GM19397 (cell line): ENCODE measurements around the gene OPCML.

Experiments
- ATAC-seq: cut with Tn5 transposase; IDR thresholded peaks from one replicate; pipeline ENCODE4 v1.9.1; 2021; ENCODE audit warnings: mild to moderate bottlenecking, moderate library complexity; ENCODE audit not compliant: unreplicated experiment

The OPCML gene

GRCh38 chr11:133202816-133203215, 329.5 kb downstream of the OPCML start:
- ATAC-seq: no peak

GRCh38 chr11:133198438-133198837, 333.9 kb downstream of the OPCML start:
- ATAC-seq: no peak

- ATAC-seq: no peak
Measured at GRCh38 chr11:133197425-133197824, 334.9 kb downstream of the OPCML start.

GRCh38 chr11:133191931-133192330, 340.4 kb downstream of the OPCML start:
- ATAC-seq: no peak

GRCh38 chr11:133181667-133182066, 350.6 kb downstream of the OPCML start:
- no peak for ATAC-seq

- ATAC-seq: no peak
Measured at GRCh38 chr11:133181066-133181465, 351.2 kb downstream of the OPCML start.

GRCh38 chr11:133180201-133180600, 352.1 kb downstream of the OPCML start:
- ATAC-seq: no peak

GRCh38 chr11:133176748-133177147, 355.6 kb downstream of the OPCML start:
- no peak for ATAC-seq

GRCh38 chr11:133175103-133175502, 357.2 kb downstream of the OPCML start:
- no peak for ATAC-seq

- no peak for ATAC-seq
Measured at GRCh38 chr11:133173810-133174412, 358.4 kb downstream of the OPCML start.

- no peak for ATAC-seq
Measured at GRCh38 chr11:133172349-133172748, 360.0 kb downstream of the OPCML start.

GRCh38 chr11:133171374-133171773, 360.9 kb downstream of the OPCML start:
- ATAC-seq: no peak

GRCh38 chr11:133168016-133168415, 364.3 kb downstream of the OPCML start:
- no peak for ATAC-seq

GRCh38 chr11:133166662-133167061, 365.6 kb downstream of the OPCML start:
- no peak for ATAC-seq

GRCh38 chr11:133164986-133165385, 367.3 kb downstream of the OPCML start:
- ATAC-seq: no peak

GRCh38 chr11:133163463-133164419, 368.6 kb downstream of the OPCML start:
- no peak for ATAC-seq

GRCh38 chr11:133162227-133162626, 370.1 kb downstream of the OPCML start:
- ATAC-seq: no peak

- no peak for ATAC-seq
Measured at GRCh38 chr11:133160754-133161153, 371.5 kb downstream of the OPCML start.

GRCh38 chr11:133156986-133157745, 375.1 kb downstream of the OPCML start:
- no peak for ATAC-seq

GRCh38 chr11:133154781-133155180, 377.5 kb downstream of the OPCML start:
- no peak for ATAC-seq

GRCh38 chr11:133154076-133154475, 378.2 kb downstream of the OPCML start:
- no peak for ATAC-seq
